Thyroid gland (tissue), 4 donors: ENCODE results near the gene SCPEP1. TPM values are rescaled to one million over a fixed set of nuclear protein-coding genes. Genes with fewer than 3 reads are reported as not detected.
"Not testable (repeated sequence)": the region's sequence is repeated elsewhere in the genome, so short reads cannot be mapped to it uniquely, and the experiment has no call there.

Source experiments
- DNase-seq, 2 donors: peaks; one replicate each; pipeline ENCODE4 v3.0.0-alpha.2; 2019
- H3K27ac ChIP-seq, 3 donors: fragments of 200-600 bp; sonication (generic); 1 replicate in 2 of 3; 2 replicates in 1 of 3; pipeline ENCODE4 v1.5.1; 2016 to 2019; ENCODE audit warnings: mild to moderate bottlenecking in 1 of 3, moderate library complexity in 1 of 3
- H3K27me3 ChIP-seq: fragments of 200-600 bp; sonication (generic); one replicate; pipeline ENCODE4 v1.5.1; 2019
- H3K36me3 ChIP-seq, 2 donors: fragments of 200-600 bp; sonication (generic); one replicate each; pipeline ENCODE4 v1.5.1; 2016 to 2019
- H3K4me1 ChIP-seq, 2 donors: fragments of 200-600 bp; sonication (generic); one replicate each; pipeline ENCODE4 v1.5.1; 2017 to 2019
- H3K4me3 ChIP-seq, 3 donors: fragments of 200-600 bp; sonication (generic); replicated peaks in 1 of 3; 1 replicate in 2 of 3; 2 replicates in 1 of 3; pipeline ENCODE4 v1.5.1; 2016; ENCODE audit warnings: mild to moderate bottlenecking in 1 of 3
- H3K9me3 ChIP-seq: fragments of 200-600 bp; sonication (generic); one replicate; pipeline ENCODE4 v1.5.1; 2017
- CTCF ChIP-seq, 6 experiments: fragments of 200-600 bp in 3 of 6; fragments of 450-650 bp in 3 of 6; sonication (generic) in 3 of 6; IDR thresholded peaks; one replicate each; pipeline ENCODE4 v1.5.1; 2016 to 2019; ENCODE audit warnings: antibody characterized with exemption in 6 of 6, mild to moderate bottlenecking in 2 of 6, inconsistent platforms in 1 of 6, moderate library complexity in 1 of 6
- POLR2A ChIP-seq, 2 donors: fragments of 450-650 bp; IDR thresholded peaks; one replicate each; pipeline ENCODE4 v1.6.1; 2017; ENCODE audit warnings: antibody characterized with exemption in 2 of 2, mild to moderate bottlenecking in 2 of 2, moderate library complexity in 1 of 2
- WGBS, 2 donors: methylation state at CpG; one replicate each; pipeline ENCODE4 v1.1.5; 2017; 5-methylcytosine and 5-hydroxymethylcytosine counted together
- intact Hi-C: fragments of 100-400 bp; cut with DNase I; formaldehyde crosslinking; loops from one replicate; pipeline ENCODE4 v1.15.1; 2023
- total RNA-seq, 4 donors: library from RNA; depleted of rRNA; stranded (reverse); fragments of >200 nt; gene quantifications; one replicate each; pipeline ENCODE4 v1.2.3, GENCODE V29; 2016

Gene SCPEP1
- total RNA-seq, 4 donors from 2014 or later: 260 to 354 (median 284) TPM

- no peaks in the 10 kb centered on the region for H3K36me3 ChIP-seq
- H3K27me3 ChIP-seq: no peaks in the 10 kb centered on the region
- H3K4me3 ChIP-seq: no peak overlapping the region
- intact Hi-C loops: no loop called here
- peak overlapping the region; percentile 54 to 73 (median 68) for H3K27ac ChIP-seq
- peak; percentile 66 for DNase-seq
- H3K4me1 ChIP-seq: peaks cover 45 to 53% of the 10 kb centered on the region in 2 donors
- H3K9me3 ChIP-seq: no peaks in the 10 kb centered on the region
- TF ChIP-seq CTCF (IDR thresholded peaks at IDR 0.05): no peak
- TF ChIP-seq POLR2A (IDR thresholded peaks at IDR 0.05): no peak
- 30 to 36% methylated on average over 2 of the region's 2 CpGs for WGBS, 2 donors
Observed at GRCh38 chr17:56975656-56976055, 2.3 kb upstream of the SCPEP1 start.

- TF ChIP-seq POLR2A (IDR thresholded peaks at IDR 0.05) (no peak), CTCF (IDR thresholded peaks at IDR 0.05) (no peak)
- intact Hi-C loops: no loop called here
- DNase-seq: no peak
Observed at GRCh38 chr17:56976941-56977608, 856 bp upstream of the SCPEP1 start.

GRCh38 chr17:56978441-56979090, 635 bp downstream of the SCPEP1 start:
- DNase-seq: no peak
- Histone ChIP-seq H3K4me1 (peaks cover 38 to 47% of the 10 kb centered on the region in 2 donors), H3K4me3 (peak overlapping the region in 2 of 3 donors; percentile 39 to 73), H3K36me3 (peaks cover 0 to 15% of the 10 kb centered on the region in 2 donors), H3K9me3 (no peaks in the 10 kb centered on the region), H3K27ac (peak overlapping the region; percentile 37 to 53 (median 49)), H3K27me3 (no peaks in the 10 kb centered on the region)
- TF ChIP-seq POLR2A (IDR thresholded peaks at IDR 0.05) (no peak), CTCF (IDR thresholded peaks at IDR 0.05) (no peak)
- WGBS, 2 donors: 37 to 38% methylated on average over 11 of the region's 11 CpGs
- intact Hi-C loops: no loop called here

More at GRCh38 chr17:56976941-56977608, 856 bp upstream of the SCPEP1 start:
- no peaks in the 10 kb centered on the region for H3K27me3 ChIP-seq
- WGBS, 2 donors: 60 to 67% methylated on average over 11 of the region's 11 CpGs
- H3K4me1 ChIP-seq: peaks cover 45 to 53% of the 10 kb centered on the region in 2 donors
- H3K36me3 ChIP-seq: peaks cover 0 to 10% of the 10 kb centered on the region in 2 donors
- peak overlapping the region in 1 of 3 donors; percentile 65 for H3K4me3 ChIP-seq
- H3K9me3 ChIP-seq: no peaks in the 10 kb centered on the region
- peak overlapping the region; percentile 37 to 73 (median 68) for H3K27ac ChIP-seq

- no peak for DNase-seq
- WGBS, 2 donors: 33 to 52% methylated on average over 3 of the region's 3 CpGs
- Histone ChIP-seq H3K27ac (peak overlapping the region; percentile 10 to 53 (median 37)), H3K4me1 (peaks cover 33 to 42% of the 10 kb centered on the region in 2 donors), H3K4me3 (peak overlapping the region in 1 of 3 donors; percentile 39), H3K9me3 (no peaks in the 10 kb centered on the region), H3K27me3 (no peaks in the 10 kb centered on the region), H3K36me3 (peaks cover 0 to 20% of the 10 kb centered on the region in 2 donors)
- TF ChIP-seq POLR2A (IDR thresholded peaks at IDR 0.05) (no peak), CTCF (IDR thresholded peaks at IDR 0.05) (no peak)
- intact Hi-C loops: no loop called here
Observed at GRCh38 chr17:56979091-56979480, 1.2 kb downstream of the SCPEP1 start.

- DNase-seq, intact Hi-C loops, H3K9me3 ChIP-seq, H3K4me3 ChIP-seq, H3K27me3 ChIP-seq, H3K27ac ChIP-seq: not testable (repeated sequence)
- Histone ChIP-seq H3K4me1 (peaks cover 19 to 27% of the 10 kb centered on the region in 2 donors), H3K36me3 (peaks cover 3 to 27% of the 10 kb centered on the region in 2 donors)
- 94 to 97% methylated on average over 12 of the region's 12 CpGs for whole genome bisulfite sequencing, 2 donors
Observed at GRCh38 chr17:56980526-56980925, 2.6 kb downstream of the SCPEP1 start.
